Spleen (tissue), 11 donors: ENCODE results near the gene MTMR6. TPM values are rescaled to one million over a fixed set of nuclear protein-coding genes. Genes with fewer than 3 reads are reported as not detected.

Experiments
- DNase-seq: peaks from one replicate; pipeline ENCODE4 v3.0.0-alpha.2; 2020
- H3K27ac ChIP-seq, 8 donors: fragments of 200-600 bp; sonication (generic) in 7 of 8; 1 replicate in 4 of 8; 2 replicates in 4 of 8; pipeline versions ENCODE4 v1.5.0 to v1.8.0; 2016 to 2021; ENCODE audit warnings: inconsistent platforms in 4 of 8, mild to moderate bottlenecking in 4 of 8, moderate library complexity in 1 of 8
- H3K27me3 ChIP-seq, 7 donors: fragments of 200-600 bp; sonication (generic) in 6 of 7; replicated peaks in 1 of 7; 1 replicate in 4 of 7; 2 replicates in 3 of 7; pipeline versions ENCODE4 v1.5.0 to v1.8.0; 2016 to 2021; ENCODE audit warnings: inconsistent platforms in 3 of 7, mild to moderate bottlenecking in 1 of 7
- H3K36me3 ChIP-seq, 6 donors: fragments of 200-600 bp; sonication (generic) in 5 of 6; 1 replicate in 4 of 6; 2 replicates in 2 of 6; pipeline versions ENCODE4 v1.5.0 to v1.8.0; 2016 to 2021; ENCODE audit warnings: inconsistent platforms in 2 of 6
- H3K4me1 ChIP-seq, 6 donors: fragments of 200-600 bp; sonication (generic) in 5 of 6; 1 replicate in 3 of 6; 2 replicates in 3 of 6; pipeline versions ENCODE4 v1.5.0 to v1.8.0; 2016 to 2021; ENCODE audit warnings: inconsistent platforms in 3 of 6
- H3K4me3 ChIP-seq, 8 donors: fragments of 200-600 bp; sonication (generic) in 7 of 8; 1 replicate in 4 of 8; 2 replicates in 4 of 8; pipeline versions ENCODE4 v1.5.0 to v1.8.0; 2016 to 2021; ENCODE audit warnings: inconsistent platforms in 4 of 8, mild to moderate bottlenecking in 4 of 8, moderate library complexity in 2 of 8
- H3K9me3 ChIP-seq, 8 donors: fragments of 200-600 bp; sonication (generic) in 7 of 8; 1 replicate in 4 of 8; 2 replicates in 4 of 8; pipeline versions ENCODE4 v1.5.0 to v1.8.0; 2016 to 2021; ENCODE audit warnings: inconsistent platforms in 4 of 8
- CTCF ChIP-seq, 11 experiments: fragments of 200-600 bp in 7 of 11; fragments of 450-650 bp in 4 of 11; sonication (generic) in 4 of 11; IDR thresholded peaks in 8 of 11; conservative IDR thresholded peaks in 3 of 11; 1 replicate in 7 of 11; 2 replicates in 4 of 11; pipeline versions ENCODE4 v1.4.0 to v1.8.0; 2016 to 2021; ENCODE audit warnings: antibody characterized with exemption in 11 of 11, inconsistent platforms in 4 of 11, mild to moderate bottlenecking in 1 of 11
- POLR2A ChIP-seq, 3 donors: fragments of 450-650 bp; IDR thresholded peaks; one replicate each; pipeline ENCODE4 v1.5.1; 2017; ENCODE audit warnings: antibody characterized with exemption in 3 of 3, mild to moderate bottlenecking in 1 of 3
- POLR2AphosphoS5 ChIP-seq, 3 donors: sonication (generic); formaldehyde crosslinking; IDR thresholded peaks; one replicate each; pipeline ENCODE4 v1.5.1; 2017; ENCODE audit warnings: antibody characterized with exemption in 3 of 3
- WGBS, 5 donors: extraction: QIAGEN DNeasy Blood & Tissue Kit in 3 of 5; methylation state at CpG; one replicate each; pipeline versions ENCODE4 v1.1.5 to v1.1.7; 2013 to 2018; 5-methylcytosine and 5-hydroxymethylcytosine counted together
- intact Hi-C: fragments of 100-400 bp; cut with DNase I; formaldehyde crosslinking; loops from one replicate; pipeline ENCODE4 v1.15.0; 2023; ENCODE audit warnings: low total_unique reads
- polyA plus RNA-seq, 3 donors: library from polyadenylated mRNA; stranded (reverse); fragments of 200-250 nt; gene quantifications; one replicate each; pipeline ENCODE4 v1.2.1, GENCODE V29; 2013
- total RNA-seq, 7 donors: library from RNA; depleted of rRNA in 3 of 7; stranded (reverse); fragments of >200 nt in 3 of 7; fragmentation: NEBNext Ultra II Directional in 4 of 7; extraction: Animal tissue kit (Norgen Biotek cat#: 25700) in 4 of 7; gene quantifications; one replicate each; pipeline versions ENCODE4 v1.1.0 to v1.2.1, GENCODE V29; 2016 to 2021
- donor health status: healthy with polysubstance abuse.
- donor health status: DM: no; HTN: no; CAD: no; lungs with moderate emphysema.
- donor health status: DM: no; HTN: no; CAD: no.
- donor health status: Bipolar disorder and iron deficiency.
- donor health status: healthy.
- donor health status: DM: no; HTN: no; CAD: no.
- donor health status: DM: yes; HTN: yes; CAD: no.

MTMR6 gene
- total and polyA plus RNA-seq, 10 donors, result 5.4 to 28.3 (median 19.1) TPM

- Histone ChIP-seq H3K4me3 (no peak overlapping the region), H3K27me3 (no peaks in the 10 kb centered on the region), H3K36me3 (peaks cover 2 to 84% (median 50%) of the 10 kb centered on the region in 6 donors), H3K27ac (no peak overlapping the region), H3K4me1 (peaks cover 0 to 17% (median 4%) of the 10 kb centered on the region in 6 donors), H3K9me3 (no peaks in the 10 kb centered on the region)
- TF ChIP-seq CTCF (IDR thresholded peaks at IDR 0.05 in 8 of 11, conservative IDR thresholded peaks at IDR 0.05 in 3 of 11) (peak in 1 of 11 experiments; percentile 14), POLR2A (IDR thresholded peaks at IDR 0.05) (no peak)
- DNase-seq, result no peak
- WGBS, 5 donors, result 71 to 86% (median 80%) methylated on average over 1 of the region's 1 CpG
- intact Hi-C loops, result loop anchor here (10.0 kb wide), 1 partner anchor 67 kb away; no protein-coding TSS in a partner anchor
Measured at GRCh38 chr13:25267715-25268114, 19.6 kb downstream of the MTMR6 start.

DNA sequence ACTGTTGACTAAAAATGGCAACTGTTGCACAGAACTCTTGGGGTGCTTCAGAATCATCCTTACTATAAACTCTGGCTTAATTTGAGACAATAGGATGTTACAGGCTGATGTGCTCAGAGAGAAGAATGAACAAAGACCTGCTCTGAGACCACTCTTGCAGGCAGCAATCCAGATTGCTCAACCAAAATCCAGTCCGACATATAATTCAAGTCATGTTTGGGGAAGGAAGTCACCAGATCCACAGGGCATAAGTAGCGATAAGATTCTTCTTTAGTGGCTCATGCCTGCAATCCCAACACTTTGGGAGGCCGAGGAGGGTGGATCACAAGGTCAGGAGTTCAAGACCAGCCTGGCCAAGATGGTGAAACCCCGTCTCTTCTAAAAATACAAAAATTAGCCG is 20.6 kb downstream of the MTMR6 start:
- Histone ChIP-seq H3K27me3 (no peaks in the 10 kb centered on the region), H3K36me3 (peaks cover 2 to 84% (median 50%) of the 10 kb centered on the region in 6 donors), H3K4me3 (no peak overlapping the region), H3K4me1 (peaks cover 0 to 17% (median 4%) of the 10 kb centered on the region in 6 donors), H3K9me3 (no peaks in the 10 kb centered on the region), H3K27ac (no peak overlapping the region)
- WGBS, 5 donors, result 55 to 79% (median 68%) methylated on average over 3 to 5 of the region's 5 CpGs
- TF ChIP-seq CTCF (IDR thresholded peaks at IDR 0.05 in 8 of 11, conservative IDR thresholded peaks at IDR 0.05 in 3 of 11) (no peak), POLR2A (IDR thresholded peaks at IDR 0.05) (no peak), POLR2AphosphoS5 (IDR thresholded peaks at IDR 0.05) (no peak)
- intact Hi-C loops, result loop anchor here (10.0 kb wide), 1 partner anchor 68 kb away; no protein-coding TSS in a partner anchor
- DNase-seq, result no peak

DNA sequence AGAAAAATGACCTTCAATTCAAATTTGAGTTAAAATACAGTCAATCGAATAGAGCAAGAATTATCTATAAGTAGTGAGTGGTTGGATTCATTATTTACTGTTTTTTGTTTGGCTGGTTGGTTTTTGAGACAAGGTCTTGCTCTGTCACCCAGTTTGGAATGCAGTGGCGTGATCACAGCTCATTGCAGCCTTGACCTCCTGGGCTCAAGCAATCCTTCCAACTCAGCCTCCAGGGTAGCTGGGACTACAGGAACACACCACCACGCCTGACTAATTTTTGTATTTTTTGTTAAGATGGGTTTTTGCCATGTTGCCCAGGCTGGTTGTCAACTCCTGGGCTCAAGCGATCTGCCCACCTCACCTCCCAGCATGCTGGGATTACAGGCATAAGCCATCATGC is 25.0 kb downstream of the MTMR6 start:
- intact Hi-C loops, result loop anchor here (10.0 kb wide), 1 partner anchor 73 kb away; no protein-coding TSS in a partner anchor
- TF ChIP-seq CTCF (IDR thresholded peaks at IDR 0.05 in 8 of 11, conservative IDR thresholded peaks at IDR 0.05 in 3 of 11), result no peak
- TF ChIP-seq POLR2AphosphoS5 (IDR thresholded peaks at IDR 0.05), result no peak
- no peak for TF ChIP-seq POLR2A (IDR thresholded peaks at IDR 0.05)
- Histone ChIP-seq H3K4me1 (peaks cover 0 to 2% (median 0%) of the 10 kb centered on the region in 6 donors), H3K9me3 (no peaks in the 10 kb centered on the region), H3K27me3 (no peaks in the 10 kb centered on the region), H3K4me3 (no peak overlapping the region), H3K27ac (no peak overlapping the region), H3K36me3 (peaks cover 2 to 100% (median 81%) of the 10 kb centered on the region in 6 donors)
- DNase-seq, result no peak
- 91 to 96% (median 94%) methylated on average over 4 of the region's 4 CpGs for WGBS, 5 donors

DNA sequence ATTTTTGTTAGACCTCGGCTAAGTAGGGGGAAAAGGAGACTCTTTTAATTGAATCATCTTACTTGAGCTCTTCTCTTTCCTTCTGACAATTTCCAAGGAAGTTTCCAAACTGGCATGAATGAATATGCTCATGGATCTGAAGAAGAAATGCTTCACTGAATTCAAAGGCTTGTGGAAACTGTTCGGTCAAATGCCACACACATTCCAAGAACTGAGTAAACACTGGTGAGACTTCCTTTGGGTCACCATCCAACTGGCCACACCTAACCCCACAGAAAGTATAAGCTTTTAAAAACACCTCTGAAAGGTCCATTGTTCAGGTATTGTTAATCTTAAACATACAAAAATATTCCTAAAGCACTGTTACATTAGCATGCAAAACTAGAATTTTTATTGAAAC is 33.6 kb downstream of the MTMR6 start:
- Histone ChIP-seq H3K36me3 (peaks cover 0 to 100% (median 65%) of the 10 kb centered on the region in 6 donors), H3K4me3 (no peak overlapping the region), H3K4me1 (peaks cover 0 to 7% (median 2%) of the 10 kb centered on the region in 6 donors), H3K27ac (no peak overlapping the region), H3K9me3 (no peaks in the 10 kb centered on the region), H3K27me3 (no peaks in the 10 kb centered on the region)
- intact Hi-C loops, result no loop called here
- 91 to 100% (median 95%) methylated on average over 2 of the region's 2 CpGs for WGBS, 5 donors
- no peak for DNase-seq
- TF ChIP-seq POLR2A (IDR thresholded peaks at IDR 0.05), result no peak
- no peak for TF ChIP-seq POLR2AphosphoS5 (IDR thresholded peaks at IDR 0.05)
- TF ChIP-seq CTCF (IDR thresholded peaks at IDR 0.05 in 8 of 11, conservative IDR thresholded peaks at IDR 0.05 in 3 of 11), result no peak
